ENCODE measurements around the gene ZNF692. TPM values are rescaled to one million over a fixed set of nuclear protein-coding genes. Genes with fewer than 3 reads are reported as not detected.

ZNF692 gene, protein sequence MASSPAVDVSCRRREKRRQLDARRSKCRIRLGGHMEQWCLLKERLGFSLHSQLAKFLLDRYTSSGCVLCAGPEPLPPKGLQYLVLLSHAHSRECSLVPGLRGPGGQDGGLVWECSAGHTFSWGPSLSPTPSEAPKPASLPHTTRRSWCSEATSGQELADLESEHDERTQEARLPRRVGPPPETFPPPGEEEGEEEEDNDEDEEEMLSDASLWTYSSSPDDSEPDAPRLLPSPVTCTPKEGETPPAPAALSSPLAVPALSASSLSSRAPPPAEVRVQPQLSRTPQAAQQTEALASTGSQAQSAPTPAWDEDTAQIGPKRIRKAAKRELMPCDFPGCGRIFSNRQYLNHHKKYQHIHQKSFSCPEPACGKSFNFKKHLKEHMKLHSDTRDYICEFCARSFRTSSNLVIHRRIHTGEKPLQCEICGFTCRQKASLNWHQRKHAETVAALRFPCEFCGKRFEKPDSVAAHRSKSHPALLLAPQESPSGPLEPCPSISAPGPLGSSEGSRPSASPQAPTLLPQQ
- total RNA-seq: 10 to 100 TPM; 20.7 to 41.3 TPM
- 100 to 1,000 TPM in 1 of 2 donors, 10 to 100 TPM in 1; 10.3 to 176 TPM for polyA plus RNA-seq
- long read RNA-seq, donor 1, transcript ZNF692-201 (12 exons, 1,931 nt): major isoform, 6 of 40 reads
- long read RNA-seq, donor 1, partial matches to known transcripts: 2 of 40 reads
- long read RNA-seq, donor 1, other reads (novel, unspliced or antisense): 30 of 40 reads
- long read RNA-seq, donor 2, partial matches to known transcripts: 3 of 17 reads
- long read RNA-seq, donor 2, other reads (novel, unspliced or antisense): 14 of 17 reads

DNA sequence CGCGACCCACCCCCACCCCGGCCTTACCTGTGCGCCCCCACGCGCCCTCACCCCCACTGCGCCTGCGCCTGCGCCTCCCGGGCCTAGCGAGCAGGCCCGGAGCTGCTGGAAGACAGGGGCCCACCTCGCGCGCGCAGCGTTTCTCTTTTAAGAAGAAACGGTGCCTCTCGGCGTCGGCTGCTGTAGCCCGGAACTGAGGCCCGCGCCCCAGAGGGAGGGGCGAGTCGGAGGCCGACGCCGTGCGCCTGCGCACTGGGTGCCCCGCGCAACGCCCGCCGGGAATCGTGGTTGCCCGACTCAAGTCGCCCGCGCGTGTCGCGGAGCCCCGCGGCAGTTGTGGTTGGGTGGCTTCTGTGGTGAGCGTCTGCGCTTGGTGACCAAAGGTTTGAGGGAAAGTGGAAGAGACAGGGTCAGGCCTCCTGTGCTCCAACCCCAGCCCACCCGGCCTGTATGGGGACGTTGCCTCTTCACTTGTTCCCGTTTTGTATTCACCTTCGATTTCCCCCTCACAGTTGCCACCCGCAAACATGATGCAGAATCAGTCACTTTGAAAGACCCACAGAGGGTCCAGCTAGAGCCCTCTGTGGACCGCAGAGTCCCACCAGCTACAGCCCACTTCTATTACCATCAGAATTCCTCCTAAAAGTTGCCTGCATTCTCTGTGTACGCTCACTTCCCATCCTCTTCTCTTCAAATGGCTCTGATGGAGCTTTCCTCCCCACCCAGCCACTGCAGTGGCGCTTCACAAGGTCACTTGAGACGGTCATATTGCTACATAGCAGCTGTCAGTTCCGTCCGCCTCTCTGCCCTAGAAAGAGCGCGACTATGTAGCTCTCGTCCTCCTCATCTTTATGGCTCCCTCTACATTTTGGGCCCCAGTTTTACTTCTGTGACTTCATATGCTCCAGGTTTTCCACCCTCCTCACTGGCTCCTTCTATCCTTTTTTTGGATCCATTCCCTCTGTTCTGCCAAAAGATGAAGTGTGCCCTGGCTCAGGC, at the start of gene ZNF692:
ZNF692 (minus strand) TSS at position 195 of the 999 bp plus-strand sequence. CDS start 776 bp downstream, outside the sequence.
- Histone ChIP-seq H3K4me1 (ENCODE audit: control insufficient read depth in 1 of 2, insufficient read depth in 2 of 2, low read length in 2 of 2) (peaks cover 0 to 3% of the 10 kb centered on the region in 2 donors), H3K27me3 (ENCODE audit: control insufficient read depth in 1 of 2, insufficient read depth in 2 of 2, low read length in 1 of 2) (no peaks in the 10 kb centered on the region), H3K27ac (ENCODE audit: low read depth in 1 of 2, low read length in 2 of 2) (peak within 1 kb of the TSS in 1 of 2 donors; percentile 77), H3K4me3 (ENCODE audit: low read length in 2 of 2) (peak within 1 kb of the TSS; percentile 39 to 59), H3K36me3 (ENCODE audit: control insufficient read depth in 1 of 2, insufficient read depth in 2 of 2, low read length in 1 of 2) (no peaks in the 10 kb centered on the region), H3K9me3 (ENCODE audit: control insufficient read depth, low read length) (no peaks in the 10 kb centered on the region)
- 7% methylated on average over 60 to 62 of the region's 62 CpGs for WGBS, 2 donors
- intact Hi-C loops (cut with DNase I): loop anchor here (1.0 to 2.0 kb wide), 2 partner anchors 20 to 48 kb away; partner anchors contain the start of gene PGBD2 (in 1 of the 2)
- peak; percentile 96 for ATAC-seq (ENCODE audit: low FRiP score)
- peak; percentile 99 for DNase-seq

DNA sequence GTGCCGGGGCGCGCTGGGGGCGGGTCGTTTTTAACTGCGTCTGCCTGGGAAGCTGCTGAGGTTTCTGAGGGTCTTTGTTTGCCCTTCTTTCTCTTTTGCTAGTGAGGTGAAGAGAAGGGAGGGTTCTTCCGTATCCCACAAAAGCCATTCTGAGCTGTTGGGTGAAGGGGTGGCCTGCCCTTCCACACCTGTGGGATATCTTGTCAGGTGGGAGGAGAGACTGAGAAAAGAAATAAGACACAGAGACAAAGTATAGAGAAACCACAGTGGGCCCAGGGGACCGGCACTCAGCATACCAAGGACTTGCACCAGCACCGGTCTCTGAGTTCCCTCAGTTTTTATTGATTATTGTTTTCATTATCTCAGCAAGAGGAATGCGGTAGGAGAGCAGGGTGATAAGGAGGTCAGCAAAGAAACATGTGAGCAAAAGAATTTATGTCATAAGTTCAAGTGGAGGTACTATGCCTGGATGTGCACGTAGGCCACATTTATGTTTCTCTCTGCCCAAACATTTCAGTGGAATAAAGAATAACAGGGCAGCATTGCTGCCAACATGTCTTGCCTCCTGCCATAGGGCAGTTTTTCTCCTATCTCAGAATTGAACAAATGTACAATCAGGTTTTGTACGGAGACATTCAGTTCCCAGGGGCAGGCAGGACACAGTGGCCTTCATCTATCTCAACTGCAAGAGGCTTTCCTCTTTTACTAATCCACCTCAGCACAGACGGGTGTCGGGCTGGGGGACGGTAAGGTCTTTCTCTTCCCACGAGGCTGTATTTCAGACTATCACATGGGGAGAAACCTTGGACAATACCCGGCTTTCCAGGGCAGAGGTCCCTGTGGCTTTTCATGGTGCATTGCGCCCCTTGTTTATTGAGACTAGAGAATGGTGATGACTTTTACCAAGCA, 48.1 kb upstream of the ZNF692 start:
- ATAC-seq (ENCODE audit: low FRiP score) (no peak), DNase-seq (no peak)
- intact Hi-C loops (cut with DNase I): loop anchor here in 1 of 2 donors (2.0 kb wide), 2 partner anchors 34 to 48 kb away; partner anchors contain the start of gene ZNF692
- no peaks in the 10 kb centered on the region for H3K9me3 ChIP-seq (ENCODE audit: control insufficient read depth, low read length)
- H3K4me1 ChIP-seq (ENCODE audit: control insufficient read depth in 1 of 2, insufficient read depth in 2 of 2, low read length in 2 of 2): peaks cover 0 to 2% of the 10 kb centered on the region in 2 donors
- no peaks in the 10 kb centered on the region for H3K27me3 ChIP-seq (ENCODE audit: control insufficient read depth in 1 of 2, insufficient read depth in 2 of 2, low read length in 1 of 2)
- WGBS, 2 donors: 17 to 18% methylated on average over 15 to 18 of the region's 18 CpGs
- peak overlapping the region in 1 of 2 donors; percentile 72 for H3K27ac ChIP-seq (ENCODE audit: low read depth in 1 of 2, low read length in 2 of 2)
- peaks cover 0 to 1% of the 10 kb centered on the region in 2 donors for H3K36me3 ChIP-seq (ENCODE audit: control insufficient read depth in 1 of 2, insufficient read depth in 2 of 2, low read length in 1 of 2)
- peak overlapping the region; percentile 40 to 61 for H3K4me3 ChIP-seq (ENCODE audit: low read length in 2 of 2)

DNA sequence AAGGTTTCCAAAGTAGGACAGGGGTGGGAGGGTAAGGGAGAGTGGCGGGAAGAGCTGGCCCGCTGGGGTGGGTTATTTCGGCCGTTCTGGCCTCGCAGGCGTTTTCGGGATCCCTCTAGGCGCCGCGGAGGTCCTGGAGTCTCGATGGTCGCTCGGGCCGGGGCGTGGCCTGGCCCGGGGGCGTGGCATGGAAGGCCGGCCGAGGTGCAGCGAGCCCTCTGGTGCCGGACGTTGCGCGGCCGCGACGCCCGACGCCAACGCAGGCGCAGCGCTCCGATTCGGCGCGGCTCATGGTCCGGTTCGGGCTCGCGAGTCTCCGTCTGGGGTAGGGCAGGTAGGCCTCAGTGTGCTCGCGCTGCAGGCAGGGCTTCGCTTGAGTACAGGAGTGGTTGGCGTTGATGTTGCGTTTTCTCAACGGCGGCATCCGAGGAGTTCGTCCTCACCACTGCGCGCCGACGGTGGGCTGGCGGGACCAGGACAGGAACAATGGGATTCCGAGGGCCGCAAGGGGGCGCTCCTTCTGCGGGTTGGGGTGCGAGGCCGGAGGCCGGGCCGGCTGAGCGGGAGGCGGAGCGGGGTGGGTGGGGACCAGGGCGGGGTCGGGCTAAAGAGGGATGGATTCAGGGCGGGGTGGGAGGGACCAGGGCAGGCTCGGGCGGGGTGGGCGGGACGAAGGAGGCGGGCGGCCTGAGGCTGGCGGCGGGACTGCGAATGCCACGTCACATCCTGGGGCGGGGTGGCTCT, 47.3 kb upstream of the ZNF692 start, which contains the start of gene PGBD2:
PGBD2 (plus strand) TSS at position 227 of the 744 bp plus-strand sequence. CDS start 7,628 bp downstream, outside the sequence.
- peak within 1 kb of the TSS in 1 of 2 donors; percentile 72 for H3K27ac ChIP-seq (ENCODE audit: low read depth in 1 of 2, low read length in 2 of 2)
- peak; percentile 99 for ATAC-seq (ENCODE audit: low FRiP score)
- no peaks in the 10 kb centered on the region for H3K9me3 ChIP-seq (ENCODE audit: control insufficient read depth, low read length)
- 0 to 1% methylated on average over 55 to 80 of the region's 80 CpGs for WGBS, 2 donors
- H3K27me3 ChIP-seq (ENCODE audit: control insufficient read depth in 1 of 2, insufficient read depth in 2 of 2, low read length in 1 of 2): no peaks in the 10 kb centered on the region
- H3K4me1 ChIP-seq (ENCODE audit: control insufficient read depth in 1 of 2, insufficient read depth in 2 of 2, low read length in 2 of 2): peaks cover 0 to 2% of the 10 kb centered on the region in 2 donors
- peak; percentile 95 to 98 for DNase-seq
- peak within 1 kb of the TSS; percentile 44 to 61 for H3K4me3 ChIP-seq (ENCODE audit: low read length in 2 of 2)
- intact Hi-C loops (cut with DNase I): loop anchor here in 1 of 2 donors (2.0 kb wide), 2 partner anchors 33 to 47 kb away; partner anchors contain the start of gene ZNF692
- H3K36me3 ChIP-seq (ENCODE audit: control insufficient read depth in 1 of 2, insufficient read depth in 2 of 2, low read length in 1 of 2): peaks cover 0 to 1% of the 10 kb centered on the region in 2 donors

DNA sequence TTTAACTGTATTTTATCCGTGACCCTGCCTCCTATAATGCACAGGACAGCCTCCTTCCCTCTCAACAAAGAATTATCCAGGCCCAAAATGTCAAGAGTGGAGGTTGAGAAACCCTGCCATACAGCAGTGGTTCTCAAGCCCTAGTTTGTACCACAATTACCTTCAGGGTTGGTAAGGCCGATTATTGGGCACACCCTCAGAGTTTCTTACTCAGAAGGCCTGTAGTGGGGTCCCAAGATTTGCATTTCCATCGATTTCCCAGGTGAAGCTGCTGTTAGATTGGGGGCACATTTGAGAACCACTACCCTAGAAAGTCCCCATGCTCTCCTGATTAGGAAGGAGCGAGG, 46.8 kb upstream of the ZNF692 start:
- Histone ChIP-seq H3K27ac (ENCODE audit: low read depth in 1 of 2, low read length in 2 of 2) (peak overlapping the region in 1 of 2 donors; percentile 34), H3K36me3 (ENCODE audit: control insufficient read depth in 1 of 2, insufficient read depth in 2 of 2, low read length in 1 of 2) (peaks cover 0 to 1% of the 10 kb centered on the region in 2 donors), H3K9me3 (ENCODE audit: control insufficient read depth, low read length) (no peaks in the 10 kb centered on the region), H3K27me3 (ENCODE audit: control insufficient read depth in 1 of 2, insufficient read depth in 2 of 2, low read length in 1 of 2) (no peaks in the 10 kb centered on the region), H3K4me1 (ENCODE audit: control insufficient read depth in 1 of 2, insufficient read depth in 2 of 2, low read length in 2 of 2) (peaks cover 0 to 2% of the 10 kb centered on the region in 2 donors), H3K4me3 (ENCODE audit: low read length in 2 of 2) (peak overlapping the region; percentile 4 to 44)
- DNase-seq (no peak), ATAC-seq (ENCODE audit: low FRiP score) (no peak)
- intact Hi-C loops (cut with DNase I): loop anchor here in 1 of 2 donors (2.0 kb wide), 2 partner anchors 33 to 47 kb away; partner anchors contain the start of gene ZNF692
- WGBS, 2 donors: 36% methylated on average over 4 of the region's 4 CpGs

DNA sequence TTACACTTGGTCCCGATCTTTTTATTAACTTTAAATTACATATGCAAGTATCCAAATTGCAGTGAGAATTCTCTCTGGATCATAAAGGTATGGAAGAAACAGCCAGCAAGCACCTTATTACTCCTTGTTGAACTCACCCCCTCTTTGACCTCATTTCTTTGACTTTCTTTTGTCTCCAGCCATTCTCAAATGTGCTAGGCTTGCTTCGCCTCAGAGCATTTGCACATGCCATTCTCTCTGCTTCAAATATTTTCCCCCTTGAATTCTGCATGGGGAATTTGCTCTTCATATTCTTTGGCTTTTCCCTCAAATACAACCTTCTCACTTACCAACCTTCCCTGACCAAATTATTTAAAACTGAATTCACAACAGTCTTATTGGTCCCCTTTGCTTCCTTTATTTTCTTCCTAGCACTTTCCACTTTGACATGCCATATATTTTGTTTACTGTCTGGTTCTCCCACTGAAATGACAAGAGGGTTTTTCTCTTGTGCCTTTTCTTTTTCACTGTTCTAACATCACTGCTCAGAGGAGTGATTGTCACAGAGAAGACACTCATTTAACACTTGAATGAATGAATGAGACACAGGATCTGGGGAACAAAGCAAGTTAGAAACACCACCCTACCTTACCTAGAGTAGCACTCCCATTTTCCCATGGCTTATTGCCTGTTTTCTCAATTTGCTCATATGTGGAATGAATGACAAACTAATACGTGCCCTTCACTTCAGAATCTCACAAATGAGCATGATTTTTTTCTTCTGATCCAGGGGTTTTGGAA, 45.7 kb upstream of the ZNF692 start:
- no peaks in the 10 kb centered on the region for H3K36me3 ChIP-seq (ENCODE audit: control insufficient read depth in 1 of 2, insufficient read depth in 2 of 2, low read length in 1 of 2)
- ATAC-seq (ENCODE audit: low FRiP score) (no peak), DNase-seq (no peak)
- intact Hi-C loops (cut with DNase I): no loop called here
- no peaks in the 10 kb centered on the region for H3K9me3 ChIP-seq (ENCODE audit: control insufficient read depth, low read length)
- WGBS, 2 donors: 81 to 82% methylated on average over 3 of the region's 3 CpGs
- H3K4me1 ChIP-seq (ENCODE audit: control insufficient read depth in 1 of 2, insufficient read depth in 2 of 2, low read length in 2 of 2): peaks cover 0 to 2% of the 10 kb centered on the region in 2 donors
- H3K27me3 ChIP-seq (ENCODE audit: control insufficient read depth in 1 of 2, insufficient read depth in 2 of 2, low read length in 1 of 2): no peaks in the 10 kb centered on the region
- H3K4me3 ChIP-seq (ENCODE audit: low read length in 2 of 2): no peak overlapping the region
- H3K27ac ChIP-seq (ENCODE audit: low read depth in 1 of 2, low read length in 2 of 2): no peak overlapping the region

DNA sequence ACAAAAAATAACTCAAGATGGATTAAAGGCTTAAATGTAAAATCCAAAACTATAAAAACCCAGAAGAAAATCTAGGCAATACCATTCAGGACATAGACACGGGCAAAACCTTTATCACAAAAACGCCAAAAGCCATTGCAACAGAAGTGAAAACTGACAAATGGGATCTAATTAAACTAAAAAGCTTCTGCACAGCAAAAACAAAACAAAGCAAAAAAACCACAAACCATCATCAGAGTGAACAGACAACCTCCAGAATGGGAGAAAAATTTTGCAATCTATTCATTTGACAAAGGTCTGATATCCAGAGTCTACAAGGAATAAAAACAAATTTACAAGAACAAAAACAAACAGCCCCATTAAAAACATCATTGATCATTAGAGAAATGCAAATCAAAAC, 42.7 kb upstream of the ZNF692 start:
- DNase-seq (no peak), ATAC-seq (ENCODE audit: low FRiP score) (no peak)
- intact Hi-C loops (cut with DNase I): no loop called here
- Histone ChIP-seq H3K4me1 (ENCODE audit: control insufficient read depth in 1 of 2, insufficient read depth in 2 of 2, low read length in 2 of 2) (peaks cover 0 to 2% of the 10 kb centered on the region in 2 donors), H3K27me3 (ENCODE audit: control insufficient read depth in 1 of 2, insufficient read depth in 2 of 2, low read length in 1 of 2) (no peaks in the 10 kb centered on the region), H3K36me3 (ENCODE audit: control insufficient read depth in 1 of 2, insufficient read depth in 2 of 2, low read length in 1 of 2) (no peaks in the 10 kb centered on the region), H3K27ac (ENCODE audit: low read depth in 1 of 2, low read length in 2 of 2) (no peak overlapping the region), H3K9me3 (ENCODE audit: control insufficient read depth, low read length) (no peaks in the 10 kb centered on the region), H3K4me3 (ENCODE audit: low read length in 2 of 2) (no peak overlapping the region)
- 86 to 90% methylated on average over 2 of the region's 2 CpGs for WGBS, 2 donors
